ENCODE measurements around the gene MTG1.

The MTG1 gene

GRCh38 chr10:133444342-133445267 is 50.6 kb downstream of the MTG1 start:
- no peak for DNase-seq (ENCODE audit: extremely low read depth in 1 of 2, low read depth in 1 of 2)

DNA sequence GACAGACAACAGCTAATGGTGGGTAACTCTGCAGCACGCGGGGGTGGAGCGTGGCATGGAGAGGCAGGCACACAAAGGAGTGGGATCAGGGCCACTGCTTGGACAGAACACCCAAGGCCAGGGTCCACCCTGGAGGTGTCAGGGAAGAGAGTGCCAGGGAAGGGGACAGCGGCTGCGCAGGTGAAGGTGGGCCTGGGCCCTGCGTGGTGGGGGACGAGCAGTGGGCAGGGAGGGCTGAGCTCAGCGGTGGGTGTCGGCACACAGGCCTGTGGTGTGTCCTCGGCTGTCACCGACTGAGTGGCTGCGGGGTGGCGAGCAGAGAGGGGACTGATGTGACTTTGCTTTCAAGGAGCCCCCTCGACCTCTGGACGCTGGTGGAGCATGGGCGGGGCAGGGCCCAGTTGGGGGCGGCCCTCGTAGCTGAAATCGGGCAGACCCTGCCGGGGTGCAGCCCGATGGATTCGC is 51.3 kb downstream of the MTG1 start:
- DNase-seq (ENCODE audit: extremely low read depth in 1 of 2, low read depth in 1 of 2): no peak

DNA sequence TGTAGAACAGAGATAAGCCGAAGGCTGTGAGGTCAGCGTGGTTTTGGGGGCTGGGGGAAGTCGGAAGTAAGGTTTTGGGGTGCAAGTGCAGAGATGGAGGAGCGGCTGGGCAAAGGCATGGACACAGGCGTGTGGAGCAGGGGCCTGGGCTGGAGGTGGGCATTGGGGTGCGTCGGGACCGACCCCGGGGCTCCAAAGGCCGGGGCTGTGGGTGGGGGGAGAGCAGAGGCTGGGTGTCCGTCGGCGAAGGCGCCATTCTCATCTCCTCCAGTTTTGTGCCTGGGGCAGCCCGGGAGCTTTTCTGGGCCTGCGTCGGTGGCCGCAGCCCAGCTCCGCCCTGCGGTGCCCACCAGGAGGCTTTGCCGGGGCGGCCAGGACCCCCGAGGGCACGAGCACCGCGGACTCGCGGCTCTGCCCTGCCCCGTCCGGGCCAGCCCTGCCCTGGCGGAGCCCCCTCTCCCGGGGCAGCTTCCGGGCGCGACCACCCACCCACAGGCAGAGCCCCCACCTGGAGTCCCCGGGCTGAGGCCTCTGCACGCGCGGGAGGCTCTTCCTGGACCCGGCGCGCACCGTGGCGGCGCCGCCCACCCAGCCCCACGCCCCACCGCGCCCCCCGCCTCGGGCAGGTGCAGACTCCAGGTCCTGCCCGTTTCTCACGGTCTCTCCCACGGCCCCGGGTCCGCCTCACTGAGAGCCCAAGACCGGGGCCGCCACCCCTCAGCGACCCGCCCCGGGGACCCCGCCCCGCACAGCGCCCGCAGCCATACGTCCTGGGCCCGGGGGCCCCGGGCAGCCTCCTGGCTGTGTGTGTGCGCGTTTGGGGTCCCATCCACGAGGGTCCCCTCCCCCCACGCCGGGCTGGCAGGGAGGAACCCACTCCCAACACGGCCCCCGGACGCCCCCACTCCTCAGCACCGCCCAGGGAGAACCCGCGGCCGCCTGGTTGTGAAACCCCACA is 52.1 kb downstream of the MTG1 start:
- no peak for DNase-seq (ENCODE audit: extremely low read depth in 1 of 2, low read depth in 1 of 2)

- no peak for DNase-seq (ENCODE audit: extremely low read depth in 1 of 2, low read depth in 1 of 2)
Observed at GRCh38 chr10:133446979-133447378, 53.0 kb downstream of the MTG1 start.

DNA sequence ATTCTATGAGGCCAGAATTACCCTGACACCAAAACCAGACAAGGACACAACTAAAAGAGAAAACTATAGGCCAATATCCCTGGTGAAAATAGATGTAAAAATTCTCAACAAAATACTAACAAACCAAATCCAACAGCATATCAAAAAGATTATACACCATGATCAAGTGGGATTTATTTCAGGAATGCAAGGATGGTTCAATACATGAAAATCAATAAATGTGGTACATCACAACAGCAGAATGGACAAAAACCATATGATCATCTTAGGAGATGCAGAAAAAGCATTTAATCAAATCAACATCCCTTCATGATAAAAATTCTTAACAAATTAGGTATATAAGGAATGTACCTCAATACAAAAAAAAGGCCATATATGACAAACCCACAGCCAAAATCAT is 54.2 kb downstream of the MTG1 start:
- DNase-seq (ENCODE audit: extremely low read depth in 1 of 2, low read depth in 1 of 2): no peak

DNA sequence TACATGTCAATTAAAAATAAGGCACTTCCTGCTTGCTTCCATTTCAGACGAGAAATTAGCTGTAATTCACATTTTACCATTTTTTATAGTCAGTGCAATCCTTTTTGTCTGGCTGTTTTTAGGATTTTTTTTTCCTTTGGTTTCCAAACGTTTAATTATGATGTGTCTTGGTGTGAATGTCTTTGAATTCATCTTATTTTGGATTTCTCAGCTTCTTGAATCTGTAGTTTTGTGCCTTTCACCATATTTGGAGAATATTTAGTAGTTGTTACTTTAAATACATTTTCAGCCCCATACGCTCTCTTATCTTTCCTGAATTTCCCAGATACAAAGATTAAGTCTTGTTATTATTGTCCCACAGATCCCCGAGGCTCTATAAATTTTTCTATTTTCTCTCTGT is 57.4 kb downstream of the MTG1 start:
- DNase-seq (ENCODE audit: extremely low read depth in 1 of 2, low read depth in 1 of 2): no peak

DNA sequence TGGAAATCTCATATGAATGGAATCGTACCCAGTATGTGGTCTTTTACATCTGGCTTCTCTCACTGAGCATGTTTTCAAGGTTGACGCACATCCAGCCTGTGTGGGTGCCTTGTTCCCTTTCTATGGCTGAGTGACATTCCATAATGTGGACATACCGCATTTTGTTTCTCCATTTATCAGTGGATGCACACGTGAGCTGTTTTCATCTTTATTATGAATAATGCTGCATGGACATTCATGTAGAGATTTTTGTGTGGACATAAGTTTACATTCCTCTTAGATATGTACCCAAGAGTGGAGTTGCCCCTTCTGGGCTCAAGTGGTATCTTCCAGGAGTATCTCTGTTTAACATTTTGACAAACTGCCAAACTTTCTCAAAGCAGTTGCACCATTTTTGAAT is 58.5 kb downstream of the MTG1 start:
- DNase-seq (ENCODE audit: extremely low read depth in 1 of 2, low read depth in 1 of 2): no peak

DNA sequence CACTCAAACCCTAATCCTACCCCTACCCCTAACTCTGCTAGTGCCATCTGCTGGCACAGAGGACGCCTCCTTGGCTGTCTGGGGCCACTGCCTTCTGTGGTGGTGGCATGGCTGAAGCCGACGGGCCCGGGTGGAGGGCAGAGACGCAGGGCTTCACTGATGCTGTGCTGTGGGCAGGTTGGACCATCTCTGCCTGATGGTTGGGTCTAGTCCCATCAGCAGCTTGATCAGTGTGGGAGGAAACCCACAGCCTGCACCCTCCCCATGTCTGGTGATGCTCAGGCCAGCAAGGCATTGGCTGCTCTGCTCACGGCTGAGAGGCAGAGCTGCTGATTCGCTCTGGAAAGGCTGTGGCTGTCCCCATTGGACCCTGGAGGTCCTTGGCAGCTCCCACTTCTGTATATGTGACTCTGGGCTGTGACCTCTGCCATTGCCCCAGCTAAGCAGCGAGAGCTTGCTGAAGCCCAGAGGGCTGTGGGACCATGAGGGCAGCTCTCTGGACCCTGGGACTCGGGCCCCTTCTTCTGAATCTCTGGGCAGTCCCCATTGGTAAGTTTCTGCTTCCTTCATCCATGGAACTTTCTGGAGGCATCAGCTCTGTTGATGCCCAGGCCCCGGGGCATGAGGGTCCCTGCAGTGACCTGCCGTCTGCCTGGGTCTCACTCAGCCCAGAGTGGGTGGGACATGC is 59.7 kb downstream of the MTG1 start, which contains the start of gene SCART1:
Gene SCART1, plus strand, starts transcription at position 430 of the 688 bp plus-strand sequence. Its CDS starts 53 bp downstream, at position 483.
- no peak for DNase-seq (ENCODE audit: extremely low read depth in 1 of 2, low read depth in 1 of 2)

- DNase-seq (ENCODE audit: extremely low read depth in 1 of 2, low read depth in 1 of 2): no peak
Observed at GRCh38 chr10:133454204-133454893, 60.4 kb downstream of the MTG1 start.

DNA sequence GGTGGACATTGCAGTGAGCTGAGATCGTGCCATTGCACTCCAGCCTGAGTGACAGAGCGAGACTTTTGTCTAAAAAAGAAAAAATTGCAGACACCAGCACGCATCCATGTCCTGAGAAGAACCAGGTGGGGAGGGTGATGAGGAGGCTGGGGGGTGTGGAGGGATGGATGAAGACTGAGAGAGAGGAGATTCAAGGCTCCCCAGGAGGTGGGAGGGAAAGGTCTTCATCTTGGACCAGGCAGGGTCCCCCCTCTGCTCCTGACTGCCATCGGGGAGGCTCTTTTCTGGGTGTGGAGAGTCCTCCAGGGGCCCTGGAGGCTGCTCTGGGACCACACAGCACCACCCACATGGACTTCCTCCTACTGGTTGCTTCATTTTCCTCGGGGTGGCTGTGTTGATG is 61.2 kb downstream of the MTG1 start:
- no peak for DNase-seq (ENCODE audit: extremely low read depth in 1 of 2, low read depth in 1 of 2)

DNA sequence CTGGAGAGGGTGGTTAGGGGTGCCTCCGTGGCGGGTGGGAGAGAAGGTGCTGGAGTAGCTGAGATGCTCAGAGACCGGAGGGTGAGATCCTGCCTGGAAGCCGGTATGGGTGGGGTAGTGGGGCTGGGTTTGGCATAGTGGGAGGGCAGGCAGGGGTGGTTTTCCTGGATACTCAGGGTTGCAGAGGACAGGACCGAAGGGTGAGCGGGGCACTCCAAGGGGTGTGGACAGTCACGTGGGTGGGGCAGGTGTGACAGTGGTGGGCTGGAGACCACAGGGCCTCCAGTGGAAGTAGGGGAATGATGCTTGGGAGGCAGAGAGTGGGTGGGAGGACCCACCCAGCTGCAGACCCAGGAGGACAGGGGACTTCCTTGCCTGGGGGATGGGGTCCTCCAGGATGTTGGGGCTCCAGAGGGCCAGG is 61.7 kb downstream of the MTG1 start:
- no peak for DNase-seq (ENCODE audit: extremely low read depth in 1 of 2, low read depth in 1 of 2)

- DNase-seq (ENCODE audit: extremely low read depth in 1 of 2, low read depth in 1 of 2): no peak
Observed at GRCh38 chr10:133456041-133456951, 62.3 kb downstream of the MTG1 start.

GRCh38 chr10:133457100-133457841 is 63.3 kb downstream of the MTG1 start:
- no peak for DNase-seq (ENCODE audit: extremely low read depth in 1 of 2, low read depth in 1 of 2)

GRCh38 chr10:133458021-133458709 is 64.2 kb downstream of the MTG1 start:
- no peak for DNase-seq (ENCODE audit: extremely low read depth in 1 of 2, low read depth in 1 of 2)

DNA sequence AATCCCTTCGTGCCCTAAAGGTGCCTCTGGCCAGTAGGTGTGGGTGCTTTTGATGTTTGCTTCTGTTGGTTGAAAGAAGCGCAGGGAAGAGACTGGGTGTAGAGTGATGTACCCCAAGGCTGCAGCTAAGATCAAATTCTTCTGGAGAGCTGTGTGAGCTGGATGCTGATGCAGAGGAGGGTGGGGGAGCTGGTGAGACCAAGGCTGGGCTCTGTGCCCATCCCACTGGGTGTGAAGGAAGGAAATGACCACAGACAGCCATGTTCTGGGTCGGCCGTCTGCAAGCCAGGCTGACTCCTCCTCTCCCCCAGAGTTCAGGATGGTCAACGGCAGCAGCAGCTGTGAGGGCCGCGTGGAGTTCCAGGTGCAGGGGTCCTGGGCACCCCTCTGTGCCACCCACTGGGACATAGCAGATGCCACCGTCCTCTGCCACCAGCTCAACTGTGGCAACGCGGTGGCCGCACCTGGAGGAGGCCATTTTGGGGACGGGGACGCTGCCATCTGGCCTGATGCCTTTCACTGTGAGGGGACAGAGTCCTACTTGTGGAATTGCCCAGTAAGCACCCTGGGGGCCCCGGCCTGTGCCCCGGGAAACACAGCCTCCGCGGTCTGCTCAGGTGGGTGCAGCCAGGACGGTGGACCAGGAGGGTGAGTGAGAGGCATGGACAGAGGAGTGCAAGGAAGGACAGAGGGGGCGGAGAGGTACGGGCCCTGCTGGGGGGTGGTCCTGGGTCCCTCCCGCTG is 64.9 kb downstream of the MTG1 start:
- no peak for DNase-seq (ENCODE audit: extremely low read depth in 1 of 2, low read depth in 1 of 2)

GRCh38 chr10:133459454-133460207 is 65.7 kb downstream of the MTG1 start:
- no peak for DNase-seq (ENCODE audit: extremely low read depth in 1 of 2, low read depth in 1 of 2)
